ENCODE measurements around the gene KANSL3.
"Not testable (repeated sequence)": the region's sequence is repeated elsewhere in the genome, so short reads cannot be mapped to it uniquely, and the experiment has no call there.

The KANSL3 gene

GRCh38 chr2:96556441-96557330 is 81.4 kb downstream of the KANSL3 start:
- no peak for DNase-seq

GRCh38 chr2:96555146-96555610 is 82.9 kb downstream of the KANSL3 start:
- no peak for DNase-seq

GRCh38 chr2:96554293-96555145 is 83.6 kb downstream of the KANSL3 start:
- peak; percentile 53 for DNase-seq

GRCh38 chr2:96553957-96554292 is 84.2 kb downstream of the KANSL3 start:
- DNase-seq = not testable (repeated sequence)

GRCh38 chr2:96553176-96553956 is 84.7 kb downstream of the KANSL3 start:
- DNase-seq = no peak

GRCh38 chr2:96552315-96553175 is 85.6 kb downstream of the KANSL3 start:
- DNase-seq = no peak

GRCh38 chr2:96551605-96552314 is 86.4 kb downstream of the KANSL3 start:
- DNase-seq = no peak

GRCh38 chr2:96550787-96551604 is 87.1 kb downstream of the KANSL3 start:
- no peak for DNase-seq

GRCh38 chr2:96549967-96550786 is 87.9 kb downstream of the KANSL3 start:
- DNase-seq = no peak

- DNase-seq = no peak
Observed at GRCh38 chr2:96549466-96549785, 88.7 kb downstream of the KANSL3 start.

- no peak for DNase-seq
Observed at GRCh38 chr2:96548558-96549465, 89.3 kb downstream of the KANSL3 start.

- no peak for DNase-seq
Observed at GRCh38 chr2:96547731-96548171, 90.4 kb downstream of the KANSL3 start.

GRCh38 chr2:96547203-96547641 is 90.9 kb downstream of the KANSL3 start:
- DNase-seq = no peak

GRCh38 chr2:96546797-96547196 is 91.3 kb downstream of the KANSL3 start:
- DNase-seq = no peak

- DNase-seq = no peak
Observed at GRCh38 chr2:96546321-96546720, 91.8 kb downstream of the KANSL3 start.

Measured in NCI-H345 (cell line).